Inflammatory macrophage treated with lipopolysaccharide for 4 hours (primary cell): ENCODE measurements around the gene ATXN1.

ENCODE experiments used
- DNase-seq: peaks from one replicate; pipeline ENCODE4 v3.0.0-alpha.2; 2020

The ATXN1 gene

DNA sequence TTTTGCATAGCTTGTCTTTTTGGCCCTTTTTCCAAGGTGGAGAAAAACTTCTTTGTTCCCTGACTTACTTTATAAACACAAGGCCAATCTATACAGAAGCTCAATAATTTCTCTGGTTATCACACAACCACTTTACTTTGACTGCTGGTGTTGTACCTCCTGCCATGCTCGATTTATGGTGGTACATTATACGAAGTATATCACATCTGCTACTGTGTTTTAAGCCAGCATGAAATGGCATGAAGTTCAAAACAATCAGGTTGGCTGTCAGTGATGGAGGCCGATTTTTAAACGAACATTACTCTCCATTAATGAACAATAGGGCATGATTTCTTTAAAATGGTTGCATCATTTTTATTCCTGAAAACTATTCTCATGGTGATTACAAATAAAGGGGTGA is 21.0 kb upstream of the ATXN1 start:
- no peak for DNase-seq

DNA sequence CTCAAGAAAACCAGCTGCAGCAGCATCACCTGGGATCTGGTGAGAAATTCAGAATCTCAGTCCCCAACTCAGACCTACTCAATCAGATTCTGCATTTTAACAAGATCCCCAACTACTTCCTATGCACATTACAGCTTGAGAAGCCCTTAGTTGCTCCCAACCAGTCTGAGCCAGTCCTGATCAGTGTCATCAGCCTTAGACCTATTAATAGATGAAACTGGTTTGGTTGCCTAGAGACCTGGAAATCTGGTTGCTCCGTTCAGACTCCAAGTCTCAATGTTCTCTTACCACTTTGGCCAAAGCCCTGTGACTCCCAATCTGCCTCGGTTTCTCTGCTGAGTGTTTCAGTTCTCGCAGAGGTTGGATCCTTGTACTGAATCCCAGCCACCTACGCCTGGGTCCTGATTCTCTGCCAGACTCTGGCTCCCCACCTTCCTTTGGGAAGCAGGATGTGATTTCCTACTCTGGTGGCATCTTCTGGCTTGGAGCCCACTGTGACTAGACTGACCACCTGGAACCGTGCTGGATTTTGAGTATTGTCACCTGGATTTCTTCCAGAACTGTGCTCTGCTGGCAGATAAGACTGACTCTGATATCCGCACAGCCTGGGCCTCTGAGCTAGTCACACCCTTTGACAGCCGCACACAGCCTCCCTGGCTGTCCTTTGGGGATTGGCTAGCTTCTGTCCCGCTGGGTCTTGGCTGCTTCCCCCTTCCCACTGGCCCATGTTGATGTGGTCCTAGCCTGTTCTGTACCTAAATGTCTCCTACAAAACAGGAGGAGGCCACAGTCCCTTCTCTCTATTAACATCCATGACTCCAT is 20.3 kb upstream of the ATXN1 start:
- DNase-seq, result no peak

DNA sequence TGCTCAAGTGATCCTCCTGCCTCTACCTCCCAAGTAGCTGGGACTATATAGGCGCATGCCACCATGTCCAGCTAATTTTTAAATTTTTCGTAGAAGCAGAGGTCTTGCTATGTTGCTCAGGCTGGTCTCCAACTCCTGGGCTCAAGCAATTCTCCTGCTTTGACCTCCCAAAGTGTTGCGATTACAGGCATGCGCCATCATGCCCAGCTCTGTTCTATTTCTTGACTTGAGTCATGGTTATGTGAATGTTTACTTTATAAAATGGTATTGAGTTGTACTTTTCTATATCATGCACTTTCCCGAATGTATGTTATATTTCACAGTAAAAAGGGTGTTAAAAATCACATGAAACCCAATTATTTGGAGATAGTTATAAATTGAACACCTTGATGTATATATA is 17.3 kb upstream of the ATXN1 start:
- DNase-seq, result no peak

DNA sequence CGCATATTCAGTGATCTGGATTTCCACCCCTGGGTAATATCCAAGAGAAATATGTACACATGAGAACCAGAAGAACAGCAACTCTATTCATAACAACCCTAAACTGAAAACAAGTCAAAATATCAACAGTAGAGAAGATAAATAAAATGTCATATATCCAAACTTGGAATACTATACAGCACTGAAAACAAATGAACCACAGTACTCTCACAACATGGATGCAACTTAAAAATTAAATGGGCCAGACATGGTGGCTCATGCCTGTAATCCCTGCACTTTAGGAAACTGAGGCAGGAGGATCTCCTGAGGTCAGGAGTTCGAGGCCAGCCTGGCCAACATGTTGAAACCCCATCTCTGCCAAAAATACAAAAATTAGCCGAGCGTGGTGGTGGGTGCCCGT is 16.5 kb upstream of the ATXN1 start:
- DNase-seq, result no peak

DNA sequence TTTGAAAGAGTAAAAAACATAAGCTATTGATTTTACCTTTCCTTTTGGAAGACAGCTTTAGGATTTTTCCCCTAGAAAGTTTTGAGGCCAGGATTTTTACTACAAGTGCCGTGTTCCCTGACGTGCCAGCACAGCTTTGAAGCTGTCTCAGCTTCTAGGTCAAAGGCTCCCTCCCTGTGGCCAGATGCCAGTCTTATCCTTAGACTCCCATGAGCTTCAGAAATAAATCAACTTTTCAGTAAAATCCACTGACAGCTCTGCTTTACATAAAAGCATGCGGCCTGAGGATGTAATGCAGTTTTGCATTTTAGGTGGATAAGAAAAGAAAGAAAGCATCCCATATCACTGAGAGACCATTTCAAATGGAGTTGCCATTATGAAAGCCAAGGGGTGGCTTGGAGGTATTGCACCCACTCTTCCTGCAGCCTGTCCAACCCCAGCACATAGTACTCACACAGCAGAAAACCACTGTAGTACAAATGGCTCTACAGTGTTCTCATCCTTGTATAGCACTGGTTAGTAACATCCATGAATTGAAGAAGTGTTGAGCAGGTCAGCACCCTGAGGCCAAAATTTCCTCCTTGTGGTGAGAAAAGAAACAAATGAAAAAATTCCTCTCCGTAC is 15.2 kb upstream of the ATXN1 start:
- no peak for DNase-seq

DNA sequence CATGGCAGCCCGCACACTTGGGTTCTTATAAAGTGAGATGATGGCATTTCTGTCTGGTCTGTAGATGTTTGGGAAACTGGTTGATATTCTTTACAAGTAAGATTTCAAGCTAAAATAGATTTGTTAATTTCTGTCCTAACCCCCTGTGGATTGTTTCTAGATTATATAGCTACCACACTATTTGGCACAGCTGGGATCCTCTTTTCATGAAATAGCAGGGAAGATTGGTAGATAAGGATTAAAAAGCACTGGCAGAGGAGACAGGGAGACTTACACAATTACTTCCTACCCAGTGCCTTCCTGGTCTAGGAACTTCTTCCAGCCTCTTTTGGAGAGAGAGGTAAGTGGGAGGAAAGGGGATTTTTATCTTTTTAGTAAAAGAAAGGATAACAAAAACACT is 13.2 kb upstream of the ATXN1 start:
- DNase-seq, result no peak

DNA sequence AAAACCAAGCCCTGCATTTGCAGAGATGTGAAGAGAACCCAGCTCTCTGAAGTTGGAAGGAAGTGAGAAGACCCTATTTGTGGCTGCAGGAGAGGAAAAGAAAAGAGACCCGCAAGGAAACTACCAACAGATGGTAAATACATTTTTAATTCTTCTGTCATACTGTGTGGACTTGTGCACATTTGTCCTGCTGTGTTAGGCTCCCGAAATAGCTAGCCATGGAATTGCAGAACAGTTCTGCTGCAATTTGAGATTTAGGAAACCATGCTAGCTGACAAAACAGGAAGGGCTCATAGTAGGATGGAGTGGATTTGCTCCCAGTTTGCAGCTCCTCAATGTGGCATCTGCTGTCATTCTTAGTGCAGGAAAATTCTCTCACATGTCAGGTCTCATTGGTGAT is 12.1 kb upstream of the ATXN1 start:
- no peak for DNase-seq

DNA sequence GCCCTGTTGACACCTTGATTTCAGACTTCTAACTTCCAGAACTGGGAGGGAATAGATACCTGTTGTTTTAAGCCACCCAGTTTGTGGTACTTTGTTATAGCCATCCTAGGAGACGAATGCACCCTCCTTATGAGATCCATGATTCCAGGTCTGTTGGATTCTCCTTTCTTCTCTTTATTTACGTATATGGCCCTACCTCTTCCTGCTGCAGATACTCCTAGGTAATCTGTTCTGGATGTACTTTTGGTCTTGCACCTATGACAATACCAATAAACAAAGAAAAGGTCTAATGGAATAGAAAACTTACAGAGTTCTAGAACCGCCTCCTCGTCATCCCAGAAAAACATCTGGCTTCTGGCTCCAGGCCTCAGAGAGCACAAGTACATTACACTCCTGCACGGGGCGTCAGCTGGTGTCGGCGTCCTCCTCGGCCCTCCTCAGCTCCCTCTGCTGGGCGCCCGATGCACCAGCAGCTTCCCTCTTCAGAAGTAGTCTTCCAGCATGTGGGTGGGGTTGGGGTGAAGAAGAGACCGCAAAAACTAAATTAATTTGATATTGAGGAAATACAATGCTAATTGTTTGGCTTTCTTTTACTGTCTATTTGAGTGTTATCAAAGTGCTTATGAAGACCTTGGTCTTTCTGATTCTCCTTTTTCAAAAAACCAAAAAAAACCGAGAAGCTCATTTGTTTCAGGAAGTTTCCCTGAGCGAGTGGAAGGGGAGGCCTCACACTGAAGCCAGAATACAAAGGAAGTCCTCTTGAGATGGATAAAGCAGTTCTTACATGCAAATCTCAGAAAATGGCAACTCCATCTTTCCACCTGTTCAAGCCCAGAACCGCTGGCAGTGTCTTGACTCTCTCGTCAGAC is 9.7 kb upstream of the ATXN1 start:
- peak; percentile 79 for DNase-seq

DNA sequence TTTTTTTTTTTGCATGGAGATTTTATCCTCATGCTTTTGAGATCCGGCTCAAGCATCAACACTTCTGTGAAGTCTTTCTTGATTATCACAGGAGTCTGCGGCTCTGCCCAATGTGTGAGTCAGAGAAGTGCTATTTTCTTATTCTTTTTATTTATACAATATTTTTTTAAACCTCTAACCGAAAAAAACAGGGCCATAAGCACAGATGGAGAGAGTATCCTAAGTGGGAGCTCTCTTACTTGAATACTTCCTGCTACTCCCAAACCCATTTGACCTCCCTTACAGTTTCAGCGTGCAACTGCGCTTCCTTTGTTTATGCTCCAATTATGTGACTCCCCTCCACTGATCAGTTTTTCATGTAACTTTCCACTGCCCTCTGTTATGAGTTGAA is 8.7 kb upstream of the ATXN1 start:
- no peak for DNase-seq

DNA sequence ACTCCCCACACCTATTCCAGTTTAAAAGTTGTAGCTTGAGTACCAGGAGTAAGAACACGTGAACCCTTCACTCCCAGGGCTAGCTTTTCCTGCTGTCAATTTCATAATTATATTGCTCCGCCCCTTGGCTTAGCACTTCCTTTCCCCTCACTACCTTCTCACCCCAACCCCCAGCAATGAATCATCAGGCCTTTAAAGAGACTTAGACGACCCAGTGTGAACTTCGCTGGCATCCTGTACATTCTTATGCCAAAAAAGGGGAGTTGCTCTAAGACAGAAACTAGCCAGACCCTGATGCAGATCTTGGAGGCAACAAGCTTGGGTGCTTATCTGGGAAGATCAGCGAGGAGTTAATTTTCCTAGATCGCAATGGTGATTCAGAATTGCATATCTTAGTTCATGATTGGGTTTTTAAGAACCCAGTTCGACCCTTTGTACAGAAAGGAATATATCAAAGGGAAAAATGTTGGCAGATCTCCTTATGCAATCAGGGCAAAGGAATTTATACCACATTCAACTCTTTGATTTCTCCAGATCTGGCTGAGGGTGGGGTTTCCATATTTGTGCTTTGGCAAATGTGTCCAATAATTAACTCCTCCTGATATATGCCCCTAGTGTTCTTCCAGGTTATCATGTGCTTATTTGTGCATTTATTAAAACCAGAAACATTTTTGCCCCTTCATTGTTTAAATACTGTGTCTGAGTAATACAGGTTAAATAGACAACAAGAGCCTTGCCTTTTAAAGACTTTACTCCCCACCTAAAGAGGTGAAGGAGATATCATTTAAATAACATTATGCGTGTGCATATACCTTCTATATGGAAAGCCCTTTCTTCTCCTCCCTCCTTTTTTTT is 8.1 kb upstream of the ATXN1 start:
- DNase-seq, result peak; percentile 84

DNA sequence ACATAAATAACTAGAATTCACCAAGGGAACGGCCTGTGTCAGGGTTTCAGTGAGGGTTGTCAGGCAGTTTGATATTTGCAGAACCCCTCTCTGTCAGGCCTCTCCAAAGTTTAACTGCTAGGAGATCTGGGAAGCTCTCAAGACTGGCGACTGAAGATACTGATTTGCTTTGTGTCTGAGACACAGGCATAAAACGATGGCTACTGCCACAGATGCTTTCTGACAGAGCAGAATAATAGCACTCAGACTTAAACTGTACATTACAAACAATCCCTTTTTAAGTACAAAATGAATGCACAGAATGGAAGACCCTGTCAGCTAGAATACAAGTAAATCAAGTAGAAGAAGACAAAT is 7.2 kb upstream of the ATXN1 start:
- no peak for DNase-seq

DNA sequence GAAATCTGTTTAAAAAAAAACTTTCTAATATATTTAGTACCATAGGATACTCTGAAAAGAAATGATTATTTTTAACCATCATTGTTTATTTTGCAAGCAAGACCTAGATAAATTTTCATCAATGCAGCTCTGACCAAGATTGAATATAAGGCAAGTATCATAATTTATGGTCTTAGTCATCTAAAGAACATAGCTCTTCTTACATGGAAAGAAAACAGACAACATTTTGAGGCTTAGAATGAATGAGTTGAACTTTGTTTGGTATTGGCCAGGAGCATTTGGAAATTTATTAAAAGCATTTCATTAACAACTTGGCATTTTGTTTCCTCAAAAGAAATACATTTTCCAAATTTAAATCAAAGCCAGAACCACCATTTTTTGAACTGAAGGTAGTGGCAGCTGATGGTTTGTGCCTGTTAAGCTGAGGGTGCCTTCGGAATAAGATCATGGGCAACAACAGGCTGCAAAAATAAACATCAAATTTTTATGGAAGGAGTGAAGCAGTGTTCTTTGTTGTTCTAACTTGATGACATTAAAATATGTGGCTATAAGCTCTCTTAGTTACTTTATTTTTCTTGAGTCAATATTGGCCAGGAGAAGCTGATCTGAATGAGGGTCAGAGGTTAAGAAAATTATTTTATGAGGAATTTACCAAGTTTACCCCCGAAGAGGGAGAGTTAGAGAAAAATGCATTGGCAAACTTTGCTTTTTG is 6.7 kb upstream of the ATXN1 start:
- no peak for DNase-seq

DNA sequence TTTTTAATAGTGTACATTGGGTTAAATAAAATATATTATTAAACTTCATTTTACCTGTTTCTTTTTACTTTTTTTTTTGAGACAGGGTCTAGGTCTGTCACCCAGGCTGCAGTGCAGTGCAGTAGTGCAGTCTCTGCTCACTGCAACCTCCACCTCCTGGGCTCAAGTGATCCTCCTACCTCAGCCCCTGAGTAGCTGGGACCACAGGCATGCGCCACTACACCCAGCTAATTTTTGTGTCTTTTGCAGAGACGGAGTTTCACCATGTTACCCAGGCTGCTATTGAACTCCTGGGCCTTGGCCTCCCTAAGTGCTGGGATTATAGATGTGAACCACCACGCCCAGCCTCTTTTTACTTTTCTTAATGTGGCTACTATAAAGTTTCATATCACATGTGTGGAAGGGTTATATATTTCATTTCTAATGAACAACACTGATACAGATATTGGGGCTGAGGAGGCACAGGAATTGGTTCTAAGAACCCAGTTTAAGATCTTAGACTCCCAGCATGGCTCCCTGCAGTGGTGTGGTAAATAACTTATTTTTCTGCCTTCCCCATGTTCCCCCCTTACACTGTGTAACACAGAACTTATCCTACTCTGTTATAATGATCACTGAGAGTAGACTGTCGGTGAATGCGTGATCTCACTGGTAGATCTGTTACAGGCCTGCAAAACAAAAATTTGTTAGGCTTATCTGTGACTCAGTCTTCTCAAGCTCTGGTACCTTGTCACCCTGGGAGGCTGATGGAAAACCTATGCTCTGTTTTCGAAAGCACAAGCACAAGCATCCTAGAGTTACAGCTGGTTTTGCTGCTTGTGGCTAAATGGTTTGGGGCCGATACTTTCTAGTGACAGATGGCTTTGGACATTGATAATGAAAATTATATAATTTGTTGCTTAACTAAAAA is 5.8 kb upstream of the ATXN1 start:
- no peak for DNase-seq

DNA sequence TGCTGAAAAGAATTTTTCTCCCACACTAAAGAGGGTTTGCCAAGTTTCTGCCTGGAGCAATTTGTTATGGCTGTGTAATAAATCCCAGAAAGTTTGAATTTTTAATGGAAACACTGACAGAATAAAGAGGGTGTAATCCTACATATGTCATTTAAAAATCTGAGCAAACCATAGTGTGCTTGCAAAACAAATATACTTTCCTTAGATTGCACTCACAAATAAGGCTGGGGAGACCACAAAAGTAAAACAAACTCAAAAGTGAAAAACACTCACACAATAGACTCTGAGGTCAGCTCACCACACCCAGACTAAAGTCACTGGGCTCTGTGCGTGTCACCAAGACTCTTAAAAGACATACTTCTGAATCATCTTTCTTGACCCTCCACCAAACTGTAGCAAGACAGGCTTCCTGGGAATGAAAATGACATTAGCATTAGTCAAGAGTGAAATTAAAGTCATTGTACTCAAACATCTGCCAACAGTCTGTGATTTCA is 4.8 kb upstream of the ATXN1 start:
- DNase-seq, result peak; percentile 94

DNA sequence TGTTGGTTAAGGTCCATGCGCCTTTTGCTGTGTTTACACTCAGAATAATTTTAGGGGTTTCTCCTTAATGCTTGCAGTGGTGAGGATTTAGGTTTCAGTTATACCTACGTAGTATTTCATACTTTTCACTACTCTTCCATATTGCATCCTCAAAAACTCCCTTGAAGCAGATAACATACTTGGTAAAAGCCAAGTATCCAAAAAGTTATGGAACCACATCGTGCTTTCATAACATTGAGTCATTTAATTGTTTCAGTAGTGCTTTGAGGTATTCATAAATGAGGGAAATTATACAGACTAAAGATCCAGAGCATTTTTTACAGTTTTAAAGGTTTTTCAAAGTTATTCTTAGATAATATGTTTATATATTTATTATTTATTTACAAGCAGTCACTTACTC is 4.0 kb upstream of the ATXN1 start:
- no peak for DNase-seq

DNA sequence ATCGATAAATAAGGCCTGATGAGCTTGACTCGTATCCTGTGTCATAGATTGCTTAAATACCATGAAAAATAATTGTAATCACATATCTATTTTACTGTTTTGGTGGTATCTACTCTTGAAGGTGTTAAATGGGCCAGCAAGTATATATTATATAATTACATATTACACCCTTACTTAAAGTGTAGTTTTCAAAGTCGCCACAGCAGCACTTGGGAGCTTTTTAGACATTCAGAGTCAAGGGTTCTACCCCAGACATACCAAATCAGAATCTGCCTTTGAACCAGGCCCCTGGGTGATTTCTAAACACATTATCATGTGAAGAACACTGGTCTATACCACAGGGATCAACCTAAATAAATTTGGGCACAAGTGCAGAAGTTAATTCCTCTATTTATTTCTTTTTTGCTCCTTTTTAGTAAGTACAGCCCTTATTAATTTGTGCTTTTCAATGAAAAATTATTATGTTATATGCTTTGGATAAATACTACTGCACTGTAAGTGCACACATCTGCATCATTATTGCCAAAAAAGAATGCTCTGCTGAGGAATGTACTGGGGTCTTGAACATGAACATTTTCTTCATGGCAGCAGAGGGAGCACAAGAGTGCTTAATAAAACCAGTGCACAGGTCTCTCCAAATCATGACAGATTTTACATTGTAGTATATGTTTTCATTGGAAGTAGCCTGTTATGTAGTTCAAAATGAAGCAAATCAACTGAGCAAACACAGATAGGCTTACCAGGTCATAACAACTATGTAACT is 3.1 kb upstream of the ATXN1 start:
- peak; percentile 43 for DNase-seq

DNA sequence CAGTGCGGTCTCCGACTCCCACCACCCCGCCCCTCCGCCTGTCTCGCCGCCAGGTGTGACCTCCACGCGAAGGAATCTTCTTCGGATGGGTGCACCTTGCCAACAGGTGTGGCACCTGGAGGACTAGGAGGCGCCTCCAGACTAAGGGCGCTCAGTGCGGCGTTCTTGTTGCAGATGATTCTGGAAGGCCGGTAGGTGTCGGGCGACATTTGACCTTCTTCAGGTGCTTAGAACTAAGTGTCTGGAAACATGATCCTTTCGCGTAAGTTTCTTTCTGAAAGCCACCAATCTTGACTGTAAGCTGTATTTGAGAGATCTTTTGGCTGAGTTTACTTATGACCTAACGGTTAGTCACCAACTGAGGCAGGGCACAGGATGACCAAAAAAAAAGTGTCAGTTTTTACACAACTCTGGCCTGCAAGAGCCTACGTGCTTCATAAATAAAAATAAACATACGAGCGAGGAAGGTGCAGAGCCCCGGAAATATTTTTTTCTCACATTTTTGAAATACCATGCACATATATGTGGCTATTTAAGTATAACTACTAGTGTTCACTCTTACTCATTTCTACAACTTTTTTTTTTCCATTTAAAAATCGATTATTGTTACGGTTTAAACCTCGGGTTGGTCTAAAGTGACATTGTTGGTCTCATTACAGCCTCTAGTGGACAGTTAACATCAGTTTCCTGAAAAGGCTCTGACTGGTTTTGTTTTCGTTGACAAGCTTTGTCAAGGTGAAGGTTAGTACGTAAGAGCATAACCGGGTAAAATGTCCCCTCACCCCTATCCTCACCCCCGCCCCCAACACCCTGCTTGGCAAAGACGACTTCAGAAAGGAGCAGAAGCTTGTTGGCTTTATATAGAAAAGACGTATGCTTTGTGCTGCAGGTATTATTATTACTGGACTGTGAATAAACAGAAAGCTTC is 1.6 kb upstream of the ATXN1 start:
- peak; percentile 84 for DNase-seq

DNA sequence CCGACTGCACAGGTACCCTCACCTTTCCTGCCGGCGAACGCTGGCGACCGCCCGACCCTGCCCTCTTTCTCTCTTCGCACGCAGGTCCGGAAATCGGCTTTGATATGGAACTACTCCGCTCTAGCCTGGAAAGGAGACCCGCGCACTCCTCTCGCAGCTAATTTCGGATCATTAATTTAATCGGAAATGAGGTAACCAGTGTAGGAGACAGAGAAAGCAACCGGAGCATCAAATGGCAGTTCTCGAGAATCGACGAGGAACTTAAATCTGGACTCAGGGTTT is 949 bp upstream of the ATXN1 start:
- no peak for DNase-seq
